ENCODE data around the gene SMPD3. TPM values are rescaled to one million over a fixed set of nuclear protein-coding genes. Genes with fewer than 3 reads are reported as not detected.

SMPD3 gene
- total and polyA plus RNA-seq, 2 donors (not counting 3 experiments of a cell fraction or from before 2014, with no cell fraction given): not detected

DNA sequence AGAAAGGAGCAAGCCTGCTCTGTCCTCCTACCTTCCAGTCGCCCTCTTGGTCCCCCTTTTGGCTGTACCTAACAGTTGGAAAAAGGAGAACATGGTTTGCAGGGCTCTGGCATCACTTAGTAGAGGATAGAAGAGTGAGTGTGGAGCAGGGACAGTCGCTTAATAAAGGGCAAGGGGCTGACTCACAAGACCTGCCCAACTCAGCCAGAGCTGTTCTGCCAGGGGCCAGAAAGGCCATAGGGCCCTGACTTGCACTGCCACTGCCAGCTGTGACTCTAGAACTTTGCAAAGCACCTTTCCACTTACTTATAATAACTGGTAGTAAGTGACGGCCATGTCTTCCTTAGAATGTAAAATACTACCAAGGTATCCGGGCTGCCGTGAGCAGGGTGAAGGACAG is 124.0 kb downstream of the SMPD3 start:
- FAIRE-seq: no peak
- BruUV-seq (replicated peaks): no TSS peak

More for the DNA sequence above, 124.0 kb downstream of the SMPD3 start:
- Histone ChIP-seq H3K4me2 (ENCODE audit: insufficient read depth, low read length) (no peak overlapping the region), H3K4me3 (replicated peaks in 1 of 3; ENCODE audit: insufficient read depth in 1 of 3, low read depth in 1 of 3, low read length in 3 of 3) (no peak overlapping the region), H3K4me1 (ENCODE audit: control insufficient read depth, extremely low read depth, insufficient read depth, low read length) (peaks cover 12% of the 10 kb centered on the region), H4K20me1 (replicated peaks; ENCODE audit: control insufficient read depth, extremely low read depth, insufficient read depth, low read length) (no peaks in the 10 kb centered on the region), H3K27me3 (ENCODE audit: control insufficient read depth in 2 of 2, insufficient read depth in 2 of 2, low read length in 2 of 2) (no peaks in the 10 kb centered on the region), H3K27ac (ENCODE audit: insufficient read depth, low read depth, low read length) (no peak overlapping the region), H3K79me2 (ENCODE audit: control insufficient read depth, insufficient read depth, low read length) (no peaks in the 10 kb centered on the region), H3K9me3 (replicated peaks; ENCODE audit: control insufficient read depth, insufficient read depth, low read length) (no peaks in the 10 kb centered on the region), H3K36me3 (ENCODE audit: control insufficient read depth in 2 of 2, extremely low read depth in 1 of 2, insufficient read depth in 2 of 2, low read length in 2 of 2) (peaks cover 2 to 3% of the 10 kb centered on the region in 2 experiments), H3K9ac (replicated peaks; ENCODE audit: extremely low read depth, insufficient read depth, low read length) (no peak overlapping the region), H2AFZ (ENCODE audit: low read depth, low read length) (no peak overlapping the region), H3K9me1 (replicated peaks; ENCODE audit: control insufficient read depth, extremely low read depth, insufficient read depth, low read length) (no peaks in the 10 kb centered on the region)
- intact Hi-C loops (cut with micrococcal nuclease) (loop anchor here (2.0 to 10.0 kb wide), 2 partner anchors 14 to 240 kb away; partner anchors contain the start of genes NFATC3, PRMT7 and SLC7A6OS), dilution Hi-C loops (cut with MboI; ENCODE audit: extremely low pct_ligation_motif_present, low sequenced_read_pairs) (no loop called here)
- CTCF ChIA-PET: interaction anchor here (1.0 to 5.3 kb wide), 10 partner anchors 11 to 86 kb away, joined by 3 to 101 read pairs (median 6); partner anchors contain the start of genes PRMT7, SLC7A6 and SLC7A6OS
- TF ChIP-seq JUN (IDR thresholded peaks at IDR 0.05; ENCODE audit: borderline replicate concordance, insufficient read depth, insufficient read length, low read depth) (no peak), EZH2 (IDR thresholded peaks at IDR 0.05; ENCODE audit: borderline replicate concordance, low read depth, low read length, severe bottlenecking) (no peak), GATA2 (IDR thresholded peaks at IDR 0.05; ENCODE audit: insufficient read depth, insufficient read length, low read depth, low read length) (no peak), POLR2A (IDR thresholded peaks at IDR 0.05; ENCODE audit: low read depth, low read length) (no peak), MYC (IDR thresholded peaks at IDR 0.05; ENCODE audit: low read depth, low read length) (no peak), POLR2AphosphoS5 (IDR thresholded peaks at IDR 0.05; ENCODE audit: insufficient read depth, low read depth, low read length) (no peak), FOS (IDR thresholded peaks at IDR 0.05; ENCODE audit: borderline replicate concordance, insufficient read depth, low read length) (no peak)
- TF ChIP-seq, protein P1, sequence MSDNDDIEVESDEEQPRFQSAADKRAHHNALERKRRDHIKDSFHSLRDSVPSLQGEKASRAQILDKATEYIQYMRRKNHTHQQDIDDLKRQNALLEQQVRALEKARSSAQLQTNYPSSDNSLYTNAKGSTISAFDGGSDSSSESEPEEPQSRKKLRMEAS (IDR thresholded peaks at IDR 0.05; ENCODE audit: insufficient read depth, insufficient read length): no peak
- TF ChIP-seq, protein P2, sequence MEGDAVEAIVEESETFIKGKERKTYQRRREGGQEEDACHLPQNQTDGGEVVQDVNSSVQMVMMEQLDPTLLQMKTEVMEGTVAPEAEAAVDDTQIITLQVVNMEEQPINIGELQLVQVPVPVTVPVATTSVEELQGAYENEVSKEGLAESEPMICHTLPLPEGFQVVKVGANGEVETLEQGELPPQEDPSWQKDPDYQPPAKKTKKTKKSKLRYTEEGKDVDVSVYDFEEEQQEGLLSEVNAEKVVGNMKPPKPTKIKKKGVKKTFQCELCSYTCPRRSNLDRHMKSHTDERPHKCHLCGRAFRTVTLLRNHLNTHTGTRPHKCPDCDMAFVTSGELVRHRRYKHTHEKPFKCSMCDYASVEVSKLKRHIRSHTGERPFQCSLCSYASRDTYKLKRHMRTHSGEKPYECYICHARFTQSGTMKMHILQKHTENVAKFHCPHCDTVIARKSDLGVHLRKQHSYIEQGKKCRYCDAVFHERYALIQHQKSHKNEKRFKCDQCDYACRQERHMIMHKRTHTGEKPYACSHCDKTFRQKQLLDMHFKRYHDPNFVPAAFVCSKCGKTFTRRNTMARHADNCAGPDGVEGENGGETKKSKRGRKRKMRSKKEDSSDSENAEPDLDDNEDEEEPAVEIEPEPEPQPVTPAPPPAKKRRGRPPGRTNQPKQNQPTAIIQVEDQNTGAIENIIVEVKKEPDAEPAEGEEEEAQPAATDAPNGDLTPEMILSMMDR (IDR thresholded peaks at IDR 0.05; ENCODE audit: extremely low read depth in 1 of 2, insufficient read depth in 1 of 2, low read depth in 1 of 2, low read length in 2 of 2): no peak
- POLR2A ChIA-PET: interaction anchor here (1.0 to 1.2 kb wide), 2 partner anchors 13 to 60 kb away, joined by 3 to 6 read pairs; partner anchors contain the start of genes PRMT7, SLC7A6 and SLC7A6OS
- DNase-seq (ENCODE audit: low read depth, low spot score): no peak

Measured in endothelial cell of umbilical vein (primary cell).